Dermis microvascular lymphatic vessel endothelial cell (primary cell): Measurements from ENCODE around the gene ZBTB11. TPM values are rescaled to one million over a fixed set of nuclear protein-coding genes. Genes with fewer than 3 reads are reported as not detected.
A peak's percentile ranks its signal among the peaks of the same experiment; 100 is the strongest.
"Not testable (repeated sequence)": the region's sequence is repeated elsewhere in the genome, so short reads cannot be mapped to it uniquely, and the experiment has no call there.

ENCODE experiments used
- DNase-seq, 2 donors: peaks; one replicate each; pipeline versions ENCODE4 v3.0.0 to v3.0.0-alpha.2; 2010; ENCODE audit warnings: low read depth in 2 of 2
- total RNA-seq: library from RNA; depleted of rRNA; stranded (reverse); fragments of >200 nt; gene quantifications from 2 replicates; pipeline ENCODE4 v1.2.1, GENCODE V29; 2014

The ZBTB11 gene
- total RNA-seq, 1 donor from 2014 or later, result 15.9 TPM

GRCh38 chr3:101643861-101644613 lies 32.9 kb downstream of the ZBTB11 start:
- peak in 1 of 2 donors; percentile 61 for DNase-seq

- DNase-seq, result no peak
These were observed 33.7 kb downstream of the ZBTB11 start for GRCh38 chr3:101643009-101643844.

DNA sequence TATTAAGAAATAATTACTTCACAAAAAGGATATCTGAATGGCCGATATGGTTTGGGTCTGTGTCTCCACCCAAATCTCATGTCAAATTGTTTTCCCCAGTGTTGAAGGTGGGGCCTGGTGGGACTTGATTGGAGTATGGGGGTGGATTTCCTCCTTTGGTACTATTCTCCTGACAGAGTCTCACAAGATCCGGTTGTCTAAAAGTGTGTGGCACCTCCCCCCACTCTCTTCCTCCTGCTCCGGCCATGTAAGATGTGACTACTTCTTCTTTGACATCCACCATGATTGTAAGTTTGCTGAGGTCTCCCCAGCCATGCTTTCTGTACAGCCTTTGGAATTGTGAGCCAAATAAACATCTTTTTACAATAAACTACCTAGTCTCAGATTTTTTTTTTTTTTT lies 34.5 kb downstream of the ZBTB11 start:
- DNase-seq, result no peak

DNA sequence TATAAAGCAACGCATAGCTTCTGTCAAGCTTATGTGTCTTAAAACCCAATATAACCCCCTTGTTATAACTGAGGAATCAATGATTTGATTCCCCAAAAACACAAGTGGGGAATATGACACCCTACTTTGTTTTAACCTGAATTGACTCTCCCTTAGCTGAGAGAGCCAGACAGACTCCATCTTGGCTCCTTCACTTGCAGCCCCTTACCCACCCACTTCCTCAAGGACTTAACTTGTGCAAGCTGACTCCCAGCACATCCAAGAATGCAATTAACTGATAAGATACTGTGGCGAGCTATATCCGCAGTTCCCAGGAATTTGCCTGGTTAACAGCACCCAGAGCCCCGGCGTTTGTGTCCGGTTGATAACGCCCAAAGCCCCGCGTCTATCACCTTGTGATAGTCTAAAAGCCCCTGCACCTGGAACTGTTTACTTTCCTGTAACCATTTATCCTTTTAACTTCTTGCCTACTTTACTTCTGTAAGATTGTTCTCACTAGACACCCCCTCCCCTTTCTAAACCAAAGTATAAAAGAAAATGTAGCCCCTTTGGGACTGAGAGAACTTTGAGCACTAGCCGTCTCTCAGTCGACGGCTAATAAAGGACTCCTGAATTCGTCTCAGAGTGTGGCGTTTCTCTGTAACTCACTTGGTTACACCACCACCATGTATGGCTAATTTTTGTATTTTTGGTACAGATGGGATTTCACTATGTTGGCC lies 35.4 kb downstream of the ZBTB11 start:
- DNase-seq, result not testable (repeated sequence)

GRCh38 chr3:101640256-101640655 lies 36.7 kb downstream of the ZBTB11 start:
- DNase-seq, result no peak

GRCh38 chr3:101639280-101639963 lies 37.5 kb downstream of the ZBTB11 start:
- DNase-seq, result no peak

- no peak for DNase-seq
These were observed 38.6 kb downstream of the ZBTB11 start for GRCh38 chr3:101638261-101638745.

- no peak for DNase-seq
These were observed 39.5 kb downstream of the ZBTB11 start for GRCh38 chr3:101637451-101637850.

GRCh38 chr3:101635954-101636798 lies 40.8 kb downstream of the ZBTB11 start:
- DNase-seq, result peak; percentile 23 to 52

- DNase-seq, result no peak
These were observed 41.6 kb downstream of the ZBTB11 start for GRCh38 chr3:101635345-101635744.

DNA sequence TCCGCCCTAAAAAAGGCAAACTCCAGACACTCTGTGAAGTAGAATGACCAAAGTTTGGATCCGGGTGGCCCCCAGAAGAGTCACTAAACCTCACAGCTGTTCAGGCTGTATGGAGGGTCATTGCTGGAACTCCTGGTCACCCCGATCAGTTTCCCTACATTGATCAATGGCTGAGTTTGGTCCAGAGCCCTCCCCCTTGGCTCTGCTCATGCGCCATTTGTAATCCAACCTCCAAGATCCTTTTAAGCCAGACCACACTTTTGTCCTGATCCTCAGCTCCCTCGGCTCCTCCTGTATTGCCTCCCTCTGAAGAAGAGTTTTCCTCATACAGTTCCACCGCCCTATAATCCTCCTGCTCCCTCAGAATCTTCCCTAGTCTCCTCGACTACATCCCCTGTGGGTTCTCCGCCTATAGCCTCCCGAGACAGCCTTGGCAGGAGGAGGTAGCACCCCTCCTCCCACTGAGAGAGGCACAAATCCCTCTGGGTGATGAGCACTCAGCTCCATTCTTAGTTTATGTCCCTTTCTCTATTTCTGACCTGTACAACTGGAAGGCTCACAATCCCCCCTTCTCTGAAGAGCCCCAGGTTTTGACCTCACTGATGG lies 42.2 kb downstream of the ZBTB11 start:
- no peak for DNase-seq

GRCh38 chr3:101633186-101633585 lies 43.7 kb downstream of the ZBTB11 start:
- no peak for DNase-seq

GRCh38 chr3:101632586-101632985 lies 44.3 kb downstream of the ZBTB11 start:
- DNase-seq, result no peak

DNA sequence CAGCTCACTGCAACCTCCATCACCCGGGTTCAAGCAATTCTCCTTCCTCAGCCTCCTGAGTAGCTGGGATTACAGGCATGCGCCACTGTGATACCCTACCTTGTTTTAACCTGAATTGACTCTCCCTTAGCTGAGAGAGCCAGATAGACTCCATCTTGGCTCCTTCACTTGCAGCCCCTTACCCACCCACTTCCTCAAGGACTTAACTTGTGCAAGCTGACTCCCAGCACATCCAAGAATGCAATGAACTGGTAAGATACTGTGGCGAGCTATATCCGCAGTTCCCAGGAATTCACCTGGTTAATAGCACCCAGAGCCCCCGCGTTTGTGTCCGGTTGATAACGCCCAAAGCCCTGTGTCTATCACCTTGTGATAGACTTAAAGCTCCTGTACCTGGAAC lies 45.0 kb downstream of the ZBTB11 start:
- DNase-seq, result not testable (repeated sequence)

DNA sequence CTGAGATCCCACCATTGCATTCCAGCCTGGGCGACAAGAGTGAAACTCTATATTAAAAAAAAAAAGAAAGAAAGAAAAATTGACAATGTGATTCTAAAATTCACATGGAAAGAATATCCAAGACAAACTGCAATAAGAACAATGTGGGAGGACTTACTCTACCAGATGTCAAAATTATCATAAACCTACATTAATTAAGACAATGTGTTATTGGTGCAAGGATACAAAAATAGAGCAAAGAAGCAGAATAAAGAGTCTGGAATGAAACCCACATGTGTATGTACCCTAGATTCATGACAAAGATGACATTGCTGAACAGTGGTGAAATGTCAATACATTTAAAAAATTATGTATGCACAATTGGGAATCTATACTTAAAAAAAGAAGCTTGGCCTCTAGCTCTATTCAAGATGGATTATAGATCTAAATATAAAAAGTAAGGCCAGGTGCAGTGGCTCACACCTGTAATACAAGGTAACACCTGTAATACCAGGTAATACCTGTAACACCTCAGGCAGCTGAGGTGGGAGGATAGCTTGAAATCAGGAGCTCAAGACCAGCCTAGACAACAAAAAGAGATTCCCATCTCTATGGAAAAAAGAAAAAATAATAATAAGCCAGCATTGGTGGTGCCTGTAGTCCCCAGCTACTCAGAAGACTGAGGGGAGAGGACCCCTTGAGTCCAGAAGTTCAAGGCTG lies 45.7 kb downstream of the ZBTB11 start:
- DNase-seq, result no peak

DNA sequence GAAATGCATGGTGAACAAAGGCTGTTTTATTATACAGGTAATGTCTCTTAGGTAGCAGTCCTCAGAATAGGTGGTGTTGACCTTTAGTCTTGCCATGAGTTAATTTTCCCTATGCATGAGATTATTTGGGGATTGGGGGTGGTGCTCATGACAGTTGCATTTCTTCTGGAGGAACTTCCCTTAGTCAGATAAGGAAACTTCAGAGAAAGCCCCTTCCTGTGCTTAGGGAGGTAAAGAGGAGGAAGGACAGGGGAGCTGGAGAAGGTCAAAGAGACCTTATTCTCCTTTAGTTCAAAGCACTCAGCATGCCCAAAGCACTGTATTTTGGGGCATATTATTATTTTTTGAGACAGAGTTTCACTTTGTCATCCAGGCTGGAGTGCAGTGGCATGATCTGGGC lies 47.7 kb downstream of the ZBTB11 start:
- DNase-seq, result no peak

DNA sequence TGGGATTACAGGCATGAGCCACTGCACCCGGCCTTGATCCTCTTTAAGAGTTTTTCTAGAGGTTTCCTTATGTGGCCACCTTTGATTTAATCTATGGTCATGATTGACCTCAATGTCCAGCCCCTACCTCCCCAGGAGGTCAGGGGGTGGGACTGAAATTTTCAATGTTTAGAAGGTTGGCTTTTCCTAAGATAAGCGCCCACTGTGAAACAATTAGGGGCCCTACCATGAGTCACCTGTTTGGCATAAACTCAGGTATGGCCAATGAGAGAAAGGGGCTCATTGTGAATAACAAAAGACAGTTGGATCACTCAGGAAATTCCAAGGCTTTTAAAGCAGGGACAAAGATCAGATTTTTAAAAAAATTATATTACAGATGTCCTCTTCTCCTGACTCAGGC lies 51.1 kb downstream of the ZBTB11 start:
- DNase-seq, result no peak

DNA sequence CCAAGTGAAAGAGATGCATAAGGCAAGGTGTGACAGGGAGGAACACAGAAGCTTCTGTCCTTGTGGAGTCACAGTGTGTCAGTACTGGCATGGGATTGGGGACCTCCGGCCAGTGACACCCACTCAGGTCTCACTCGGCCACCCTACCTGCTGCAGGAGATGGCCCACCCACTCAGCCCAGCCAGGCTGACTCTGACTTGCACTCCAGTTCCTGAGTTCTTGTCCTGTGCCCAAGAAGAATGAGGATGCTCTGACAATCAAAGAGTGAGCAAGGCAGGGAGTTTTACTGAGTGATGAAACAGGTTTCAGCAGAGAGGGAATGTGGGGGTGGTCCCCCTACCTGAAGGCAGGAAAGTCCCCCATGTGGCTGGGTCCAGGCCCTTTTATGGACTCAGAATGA lies 52.1 kb downstream of the ZBTB11 start:
- DNase-seq, result no peak

- DNase-seq, result no peak
These were observed 53.3 kb downstream of the ZBTB11 start for GRCh38 chr3:101623656-101624055.
